ENCODE data around the gene KCNG3.
"Not testable (repeated sequence)": the region's sequence is repeated elsewhere in the genome, so short reads cannot be mapped to it uniquely, and the experiment has no call there.

- TF ChIP-seq CTCF, POLR2A (IDR thresholded peaks at IDR 0.05): not testable (repeated sequence)
These were observed 100.5 kb downstream of the KCNG3 start for GRCh38 chr2:42393320-42393719.

All from testis (tissue), 2 donors.